ENCODE measurements around the gene RPL31.

DNA sequence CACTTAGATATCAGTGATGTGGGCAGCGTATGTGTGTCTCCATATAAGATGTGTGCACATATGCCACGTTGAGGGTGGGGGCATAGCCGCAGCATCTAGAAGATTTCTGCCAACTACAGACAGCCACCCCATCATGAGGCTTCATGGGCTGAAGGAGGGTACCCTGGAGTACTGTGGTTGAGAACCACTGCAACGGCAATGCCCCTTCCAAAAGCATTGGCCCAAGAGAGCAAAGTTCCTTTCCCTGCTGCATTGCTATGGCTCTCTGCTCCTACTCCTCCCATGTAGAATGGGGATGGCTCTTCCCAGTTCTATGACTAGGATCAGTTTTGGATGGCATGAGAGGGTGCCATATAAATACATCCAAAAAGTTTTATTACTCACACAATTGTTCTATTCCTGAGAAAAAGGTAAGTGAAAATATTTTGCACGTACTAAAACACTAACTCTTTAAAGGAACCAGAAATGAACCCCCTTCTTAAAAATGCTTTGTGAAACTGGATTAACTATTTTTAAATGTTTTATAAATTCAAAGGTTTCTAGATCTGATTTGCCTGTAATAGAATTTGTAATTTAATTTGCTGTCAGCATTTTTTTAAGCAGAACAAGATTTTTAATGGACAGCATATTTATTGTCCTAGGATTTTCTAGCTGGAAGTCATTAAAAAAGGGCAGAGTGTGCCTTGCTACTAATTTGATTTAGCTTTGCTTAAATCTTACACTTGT is 4.4 kb upstream of the RPL31 start:
- TF ChIP-seq, protein P1, sequence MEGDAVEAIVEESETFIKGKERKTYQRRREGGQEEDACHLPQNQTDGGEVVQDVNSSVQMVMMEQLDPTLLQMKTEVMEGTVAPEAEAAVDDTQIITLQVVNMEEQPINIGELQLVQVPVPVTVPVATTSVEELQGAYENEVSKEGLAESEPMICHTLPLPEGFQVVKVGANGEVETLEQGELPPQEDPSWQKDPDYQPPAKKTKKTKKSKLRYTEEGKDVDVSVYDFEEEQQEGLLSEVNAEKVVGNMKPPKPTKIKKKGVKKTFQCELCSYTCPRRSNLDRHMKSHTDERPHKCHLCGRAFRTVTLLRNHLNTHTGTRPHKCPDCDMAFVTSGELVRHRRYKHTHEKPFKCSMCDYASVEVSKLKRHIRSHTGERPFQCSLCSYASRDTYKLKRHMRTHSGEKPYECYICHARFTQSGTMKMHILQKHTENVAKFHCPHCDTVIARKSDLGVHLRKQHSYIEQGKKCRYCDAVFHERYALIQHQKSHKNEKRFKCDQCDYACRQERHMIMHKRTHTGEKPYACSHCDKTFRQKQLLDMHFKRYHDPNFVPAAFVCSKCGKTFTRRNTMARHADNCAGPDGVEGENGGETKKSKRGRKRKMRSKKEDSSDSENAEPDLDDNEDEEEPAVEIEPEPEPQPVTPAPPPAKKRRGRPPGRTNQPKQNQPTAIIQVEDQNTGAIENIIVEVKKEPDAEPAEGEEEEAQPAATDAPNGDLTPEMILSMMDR (conservative IDR thresholded peaks at IDR 0.05 in 1 of 2, IDR thresholded peaks at IDR 0.05 in 1 of 2; ENCODE audit: low read depth in 1 of 2, low read length in 2 of 2): no peak
- TF ChIP-seq EZH2 (IDR thresholded peaks at IDR 0.05; ENCODE audit: low read length, missing control alignments): no peak

Data from fibroblast of lung (primary cell).